Gastrocnemius medialis (tissue), 4 donors: Measurements from ENCODE around the gene SURF4. TPM values are rescaled to one million over a fixed set of nuclear protein-coding genes. Genes with fewer than 3 reads are reported as not detected.
A peak's percentile ranks its signal among the peaks of the same experiment; 100 is the strongest.

Experiments used
- ATAC-seq, 2 donors: fragments of 150-250 bp; one replicate each; pipeline ENCODE4 v1.9.1; 2016
- DNase-seq, 2 donors: peaks; one replicate each; pipeline ENCODE4 v3.0.0-alpha.2; 2019
- H3K27ac ChIP-seq, 4 donors: fragments of 200-600 bp; sonication (generic); 1 replicate in 1 of 4; 2 replicates in 3 of 4; pipeline ENCODE4 v1.5.1; 2016 to 2018; ENCODE audit warnings: mild to moderate bottlenecking in 2 of 4, moderate library complexity in 1 of 4
- H3K27me3 ChIP-seq, 3 donors: fragments of 200-600 bp; sonication (generic) in 2 of 3; 1 replicate in 1 of 3; 2 replicates in 2 of 3; pipeline versions ENCODE4 v1.5.1 to v1.6.0; 2016 to 2019; ENCODE audit warnings: mild to moderate bottlenecking in 1 of 3, moderate library complexity in 1 of 3
- H3K36me3 ChIP-seq, 2 donors: fragments of 200-600 bp; sonication (generic) in 1 of 2; one replicate each; pipeline ENCODE4 v1.5.1; 2017 to 2018
- H3K4me1 ChIP-seq, 2 donors: fragments of 200-600 bp; sonication (generic) in 1 of 2; one replicate each; pipeline ENCODE4 v1.5.1; 2016 to 2017; ENCODE audit warnings: mild to moderate bottlenecking in 2 of 2
- H3K4me3 ChIP-seq, 4 donors: fragments of 200-600 bp; sonication (generic) in 3 of 4; 1 replicate in 1 of 4; 2 replicates in 3 of 4; pipeline ENCODE4 v1.5.1; 2016 to 2019; ENCODE audit warnings: mild to moderate bottlenecking in 2 of 4
- H3K9me3 ChIP-seq, 3 donors: fragments of 200-600 bp; sonication (generic) in 2 of 3; 1 replicate in 1 of 3; 2 replicates in 2 of 3; pipeline ENCODE4 v1.5.1; 2016 to 2019
- CTCF ChIP-seq, 5 experiments: fragments of 450-650 bp in 3 of 5; fragments of 200-600 bp in 2 of 5; sonication (generic) in 2 of 5; IDR thresholded peaks in 4 of 5; conservative IDR thresholded peaks in 1 of 5; 1 replicate in 4 of 5; 2 replicates in 1 of 5; pipeline ENCODE4 v1.5.1; 2016 to 2019; ENCODE audit warnings: antibody characterized with exemption in 5 of 5, mild to moderate bottlenecking in 3 of 5, moderate library complexity in 3 of 5
- POLR2A ChIP-seq, 2 donors: fragments of 450-650 bp; IDR thresholded peaks; one replicate each; pipeline ENCODE4 v1.6.1; 2017; ENCODE audit warnings: antibody characterized with exemption in 2 of 2, mild to moderate bottlenecking in 2 of 2, moderate library complexity in 2 of 2
- in situ Hi-C, 4 donors: fragments of 200-750 bp; cut with MboI; loops; one replicate each; pipeline versions ENCODE4 v1.15.0 to v1.8.0; 2017; ENCODE audit warnings: low sequenced_read_pairs in 4 of 4
- intact Hi-C: fragments of 100-400 bp; cut with DNase I; formaldehyde crosslinking; loops from one replicate; pipeline ENCODE4 v1.15.1; 2023; ENCODE audit warnings: low total_unique reads
- total RNA-seq, 4 donors: library from RNA; depleted of rRNA; stranded (reverse); fragments of >200 nt; gene quantifications; one replicate each; pipeline versions ENCODE4 v1.1.0 to v1.2.3, GENCODE V29; 2016

SURF4 gene
- total RNA-seq, 4 donors from 2014 or later, result 62.9 to 98.4 (median 73.4) TPM

- Histone ChIP-seq H3K27me3 (no peaks in the 10 kb centered on the region), H3K4me3 (peak overlapping the region in 2 of 4 donors; percentile 74 to 88), H3K27ac (no peak overlapping the region), H3K9me3 (no peaks in the 10 kb centered on the region), H3K4me1 (peaks cover 18 to 28% of the 10 kb centered on the region in 2 donors), H3K36me3 (peaks cover 0 to 42% of the 10 kb centered on the region in 2 donors)
- in situ Hi-C loops (no loop called here), intact Hi-C loops (loop anchor here (2.0 kb wide), 1 partner anchor 19 kb away; the partner anchor contains the start of genes STKLD1 and SURF4)
- ATAC-seq (no peak), DNase-seq (no peak)
- TF ChIP-seq POLR2A (IDR thresholded peaks at IDR 0.05) (no peak), CTCF (IDR thresholded peaks at IDR 0.05 in 4 of 5, conservative IDR thresholded peaks at IDR 0.05 in 1 of 5) (no peak)
Measured at GRCh38 chr9:133357656-133358055, 18.2 kb downstream of the SURF4 start.

GRCh38 chr9:133356391-133357091, 19.3 kb downstream of the SURF4 start, which contains the start of the genes SURF1 and SURF2:
Gene SURF1 (minus strand): TSS chr9:133356487. CDS start chr9:133356453, 34 bp downstream.
Gene SURF2 (plus strand): TSS chr9:133356550. CDS start chr9:133356593, 43 bp downstream.
- TF ChIP-seq POLR2A (IDR thresholded peaks at IDR 0.05) (peak; percentile 58 to 67), CTCF (IDR thresholded peaks at IDR 0.05 in 4 of 5, conservative IDR thresholded peaks at IDR 0.05 in 1 of 5) (no peak)
- in situ Hi-C loops (no loop called here), intact Hi-C loops (loop anchor here (1.0 to 2.0 kb wide), 2 partner anchors 8 to 20 kb away; partner anchors contain the start of genes MED22, RPL7A, STKLD1 and SURF4)
- Histone ChIP-seq H3K36me3 (peaks cover 0 to 42% of the 10 kb centered on the region in 2 donors), H3K4me1 (peaks cover 22 to 28% of the 10 kb centered on the region in 2 donors), H3K27ac (peak within 1 kb of the TSS; percentile 66 to 87 (median 82)), H3K27me3 (no peaks in the 10 kb centered on the region), H3K9me3 (no peaks in the 10 kb centered on the region), H3K4me3 (peak within 1 kb of the TSS; percentile 72 to 88 (median 76))
- peak; percentile 73 to 83 for DNase-seq
- peak; percentile 84 to 85 for ATAC-seq

GRCh38 chr9:133355881-133356357, 19.9 kb downstream of the SURF4 start:
- DNase-seq (no peak), ATAC-seq (peak; percentile 44 to 54)
- in situ Hi-C loops (no loop called here), intact Hi-C loops (loop anchor here (1.0 to 2.0 kb wide), 2 partner anchors 8 to 21 kb away; partner anchors contain the start of genes MED22, RPL7A, STKLD1 and SURF4)
- Histone ChIP-seq H3K27me3 (no peaks in the 10 kb centered on the region), H3K9me3 (no peaks in the 10 kb centered on the region), H3K36me3 (peaks cover 0 to 42% of the 10 kb centered on the region in 2 donors), H3K27ac (peak overlapping the region; percentile 66 to 87 (median 82)), H3K4me1 (peaks cover 22 to 28% of the 10 kb centered on the region in 2 donors), H3K4me3 (peak overlapping the region; percentile 72 to 88 (median 76))
- no peak for TF ChIP-seq POLR2A (IDR thresholded peaks at IDR 0.05)
- TF ChIP-seq CTCF (IDR thresholded peaks at IDR 0.05 in 4 of 5, conservative IDR thresholded peaks at IDR 0.05 in 1 of 5), result peak in 1 of 5 experiments; percentile 22

- Histone ChIP-seq H3K27me3 (no peaks in the 10 kb centered on the region), H3K9me3 (no peaks in the 10 kb centered on the region), H3K36me3 (peaks cover 0 to 42% of the 10 kb centered on the region in 2 donors), H3K4me3 (peak overlapping the region in 1 of 4 donors; percentile 72), H3K4me1 (peaks cover 24 to 28% of the 10 kb centered on the region in 2 donors), H3K27ac (peak overlapping the region in 1 of 4 donors; percentile 84)
- ATAC-seq (no peak), DNase-seq (peak in 1 of 2 donors; percentile 46)
- no peak for TF ChIP-seq CTCF (IDR thresholded peaks at IDR 0.05 in 4 of 5, conservative IDR thresholded peaks at IDR 0.05 in 1 of 5)
- TF ChIP-seq POLR2A (IDR thresholded peaks at IDR 0.05), result no peak
- intact Hi-C loops (no loop called here), in situ Hi-C loops (no loop called here)
Measured at GRCh38 chr9:133354766-133355165, 21.1 kb downstream of the SURF4 start.
